ENCODE results near the gene DCAKD.

The DCAKD gene

DNA sequence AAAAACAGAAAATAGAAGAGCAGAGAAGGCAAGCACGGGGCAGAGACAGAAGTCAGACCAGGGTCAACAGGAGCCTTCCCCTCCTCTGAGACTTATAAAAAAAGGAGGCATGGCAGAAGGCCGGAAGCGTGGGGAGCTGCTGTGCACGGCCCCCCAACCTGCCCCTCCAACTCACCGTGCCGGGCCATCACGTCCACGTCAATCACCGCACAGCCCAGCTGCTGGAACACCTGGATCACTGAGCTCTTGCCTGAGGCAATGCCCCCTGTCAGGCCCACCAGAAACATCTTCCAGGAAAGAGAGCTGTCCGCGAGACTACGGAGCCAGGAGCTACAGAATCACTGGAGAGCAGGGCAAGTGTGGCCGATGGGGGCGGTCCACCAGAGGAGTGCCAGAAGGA is 16.8 kb downstream of the DCAKD start:
- no peak overlapping the region for H3K4me3 ChIP-seq (replicated peaks; ENCODE audit: low read depth, low read length)
- TF ChIP-seq, protein P1, sequence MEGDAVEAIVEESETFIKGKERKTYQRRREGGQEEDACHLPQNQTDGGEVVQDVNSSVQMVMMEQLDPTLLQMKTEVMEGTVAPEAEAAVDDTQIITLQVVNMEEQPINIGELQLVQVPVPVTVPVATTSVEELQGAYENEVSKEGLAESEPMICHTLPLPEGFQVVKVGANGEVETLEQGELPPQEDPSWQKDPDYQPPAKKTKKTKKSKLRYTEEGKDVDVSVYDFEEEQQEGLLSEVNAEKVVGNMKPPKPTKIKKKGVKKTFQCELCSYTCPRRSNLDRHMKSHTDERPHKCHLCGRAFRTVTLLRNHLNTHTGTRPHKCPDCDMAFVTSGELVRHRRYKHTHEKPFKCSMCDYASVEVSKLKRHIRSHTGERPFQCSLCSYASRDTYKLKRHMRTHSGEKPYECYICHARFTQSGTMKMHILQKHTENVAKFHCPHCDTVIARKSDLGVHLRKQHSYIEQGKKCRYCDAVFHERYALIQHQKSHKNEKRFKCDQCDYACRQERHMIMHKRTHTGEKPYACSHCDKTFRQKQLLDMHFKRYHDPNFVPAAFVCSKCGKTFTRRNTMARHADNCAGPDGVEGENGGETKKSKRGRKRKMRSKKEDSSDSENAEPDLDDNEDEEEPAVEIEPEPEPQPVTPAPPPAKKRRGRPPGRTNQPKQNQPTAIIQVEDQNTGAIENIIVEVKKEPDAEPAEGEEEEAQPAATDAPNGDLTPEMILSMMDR (IDR thresholded peaks at IDR 0.05; ENCODE audit: low read depth, low read length, missing control alignments): no peak
- DNase-seq (ENCODE audit: extremely low read depth, low read depth): no peak

DNA sequence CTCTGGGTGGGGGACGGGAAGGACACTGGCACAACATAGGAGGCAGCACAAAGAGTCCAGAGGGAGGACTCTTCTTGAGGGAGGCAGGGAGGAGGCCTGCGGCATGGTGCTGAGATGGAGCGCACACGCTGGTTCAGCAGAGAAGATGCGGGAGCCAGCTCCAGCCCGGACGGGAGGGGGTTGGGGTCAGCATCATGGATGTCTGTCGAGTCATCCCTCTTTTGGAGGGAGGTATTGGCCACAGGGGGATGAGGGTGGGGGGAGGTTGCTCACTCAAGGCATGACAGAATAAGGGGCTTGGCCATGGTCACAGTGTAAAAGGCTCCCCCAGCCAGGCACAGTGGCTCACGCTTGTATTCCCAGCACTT is 19.3 kb downstream of the DCAKD start:
- TF ChIP-seq, protein P1 (IDR thresholded peaks at IDR 0.05; ENCODE audit: low read depth, low read length, missing control alignments): no peak
- DNase-seq (ENCODE audit: extremely low read depth, low read depth): no peak
- no peak overlapping the region for H3K4me3 ChIP-seq (replicated peaks; ENCODE audit: low read depth, low read length)

DNA sequence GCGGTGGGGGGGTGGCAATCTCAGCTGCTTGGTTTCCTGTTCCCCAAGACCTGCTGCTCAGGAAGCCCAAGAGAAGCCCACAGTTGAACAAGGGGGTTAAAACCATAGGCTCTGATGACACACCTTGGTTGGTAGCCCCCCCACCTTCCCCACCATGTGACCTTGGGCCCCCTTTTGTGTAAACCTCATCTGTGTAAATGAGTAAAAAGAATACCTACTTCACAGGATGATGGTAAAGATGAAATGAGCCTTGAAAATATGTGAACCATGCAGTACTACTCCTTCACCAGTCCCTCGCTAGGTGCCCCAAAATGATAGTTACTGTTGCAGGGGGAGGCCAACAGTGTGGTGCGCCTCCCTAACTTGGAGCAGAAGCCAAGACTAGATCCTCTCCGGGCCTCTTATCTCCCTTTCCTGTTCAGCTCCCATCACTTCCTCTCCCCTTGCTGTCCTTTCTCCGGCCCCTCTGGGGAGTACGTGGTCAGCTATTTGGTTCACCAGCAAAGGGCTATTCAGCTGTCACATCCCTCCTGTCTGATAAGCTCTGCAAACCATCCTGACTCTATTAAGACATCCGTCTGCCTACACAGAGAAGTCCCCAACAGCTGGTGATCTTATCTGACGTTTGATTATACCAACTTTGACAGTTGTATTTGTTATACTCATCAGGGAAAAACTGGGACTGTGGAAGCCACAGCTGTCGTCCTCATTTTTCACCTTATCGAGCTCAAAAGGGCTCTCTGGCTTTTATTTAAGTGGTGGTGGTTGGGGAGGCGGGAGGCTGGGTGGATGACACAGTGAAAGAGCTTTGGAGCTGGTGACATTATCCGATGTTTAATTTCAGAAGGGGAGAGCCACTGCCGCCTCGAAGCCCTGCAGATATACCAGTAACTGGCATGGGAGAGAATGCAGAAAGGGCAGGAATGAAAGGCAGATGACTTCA is 19.9 kb downstream of the DCAKD start:
- DNase-seq (ENCODE audit: extremely low read depth, low read depth): no peak
- no peak overlapping the region for H3K4me3 ChIP-seq (replicated peaks; ENCODE audit: low read depth, low read length)
- TF ChIP-seq, protein P1 (IDR thresholded peaks at IDR 0.05; ENCODE audit: low read depth, low read length, missing control alignments): no peak

DNA sequence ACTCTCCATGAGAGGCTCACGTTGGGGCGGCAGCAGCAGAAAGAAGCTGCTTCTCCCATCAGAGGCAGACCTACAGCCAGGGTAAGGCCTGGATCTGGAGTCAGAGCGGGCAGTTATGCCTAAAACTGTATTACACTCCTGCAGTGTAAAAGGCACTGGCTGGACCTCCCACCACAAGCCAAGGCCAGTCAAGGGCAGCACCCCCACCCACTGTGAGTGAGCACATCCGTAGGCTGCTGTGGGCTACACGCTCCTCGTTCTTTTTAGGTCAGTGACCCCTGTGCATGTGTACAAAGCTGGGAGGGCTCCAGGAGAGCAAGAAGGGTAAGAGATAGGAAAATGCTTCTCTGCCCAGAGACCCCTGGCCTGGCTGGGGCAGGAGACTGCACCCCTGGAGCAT is 20.7 kb downstream of the DCAKD start:
- DNase-seq (ENCODE audit: extremely low read depth, low read depth): no peak
- H3K4me3 ChIP-seq (replicated peaks; ENCODE audit: low read depth, low read length): no peak overlapping the region
- TF ChIP-seq, protein P1 (IDR thresholded peaks at IDR 0.05; ENCODE audit: low read depth, low read length, missing control alignments): no peak

DNA sequence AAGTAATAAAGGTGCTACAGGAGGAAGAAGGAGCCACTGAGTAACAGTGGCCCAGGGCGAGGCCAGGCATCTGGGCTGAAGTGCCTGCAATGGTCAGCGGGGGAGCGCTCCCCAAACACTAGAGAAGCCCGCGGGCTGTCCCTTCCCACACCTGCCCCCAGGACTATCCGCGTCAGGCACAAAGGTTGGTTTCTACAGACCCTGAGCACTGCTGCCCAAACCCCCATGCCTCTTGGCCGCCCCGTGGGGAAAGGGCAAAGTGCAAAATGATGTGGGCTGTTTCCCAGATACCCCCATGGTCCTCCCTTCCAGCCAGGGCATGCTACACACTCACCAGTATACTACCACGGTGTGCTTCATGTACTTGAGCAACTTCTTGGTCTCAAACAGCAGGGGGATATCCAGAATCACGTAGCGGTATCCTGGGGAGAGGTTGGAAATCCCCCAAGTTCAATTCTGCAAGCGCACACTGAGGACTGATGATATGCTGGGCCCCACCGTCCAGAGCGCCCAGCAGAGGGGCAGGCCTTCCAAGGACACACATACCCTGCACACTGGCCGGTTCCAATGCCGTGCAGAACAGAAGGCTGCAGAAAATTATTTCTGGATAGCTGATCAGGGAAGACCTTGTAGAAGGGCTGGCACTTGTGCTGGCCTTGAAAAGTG is 21.5 kb downstream of the DCAKD start:
- TF ChIP-seq, protein P1 (IDR thresholded peaks at IDR 0.05; ENCODE audit: low read depth, low read length, missing control alignments): no peak
- DNase-seq (ENCODE audit: extremely low read depth, low read depth): no peak
- no peak overlapping the region for H3K4me3 ChIP-seq (replicated peaks; ENCODE audit: low read depth, low read length)

DNA sequence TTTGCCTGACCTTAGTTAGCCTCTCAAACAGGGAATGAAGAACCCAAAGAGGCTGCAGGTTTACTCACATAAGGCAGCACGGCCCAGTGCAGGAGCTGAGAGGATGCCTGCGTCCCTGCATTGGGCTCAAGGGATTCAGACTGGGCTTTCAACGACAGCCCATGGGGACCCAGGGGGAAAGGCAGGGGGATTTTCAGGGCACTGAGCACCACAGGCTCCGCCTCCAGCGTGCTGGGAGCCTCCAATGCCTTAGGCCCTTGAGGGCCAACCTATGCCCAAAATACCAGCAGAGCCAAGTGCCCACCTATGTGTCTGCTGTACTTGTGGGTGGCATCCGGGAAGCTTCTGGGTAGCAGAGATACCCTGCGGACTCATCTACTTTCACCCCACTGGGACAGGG is 22.3 kb downstream of the DCAKD start:
- TF ChIP-seq, protein P1 (IDR thresholded peaks at IDR 0.05; ENCODE audit: low read depth, low read length, missing control alignments): no peak
- DNase-seq (ENCODE audit: extremely low read depth, low read depth): no peak
- no peak overlapping the region for H3K4me3 ChIP-seq (replicated peaks; ENCODE audit: low read depth, low read length)
